Stimulated activated CD8-positive, alpha-beta memory T cell treated with anti-CD3 and anti-CD28 coated beads, Interleukin-15, amount 100 ng/mL, for 24 hours (primary cell): Measurements from ENCODE around the gene ARHGAP42.
"Not testable (repeated sequence)": the region's sequence is repeated elsewhere in the genome, so short reads cannot be mapped to it uniquely, and the experiment has no call there.

ENCODE experiments used
- DNase-seq: peaks from one replicate; pipeline ENCODE4 v3.0.0-alpha.2; 2020; ENCODE audit warnings: low read depth

Gene ARHGAP42

GRCh38 chr11:100726680-100727079, 39.6 kb downstream of the ARHGAP42 start:
- DNase-seq: no peak

- DNase-seq: no peak
Observed at GRCh38 chr11:100727410-100727809, 40.3 kb downstream of the ARHGAP42 start.

- DNase-seq: no peak
Observed at GRCh38 chr11:100730266-100730665, 43.2 kb downstream of the ARHGAP42 start.

GRCh38 chr11:100731471-100731870, 44.4 kb downstream of the ARHGAP42 start:
- no peak for DNase-seq

- no peak for DNase-seq
Observed at GRCh38 chr11:100732949-100733348, 45.9 kb downstream of the ARHGAP42 start.

GRCh38 chr11:100734743-100735527, 47.8 kb downstream of the ARHGAP42 start:
- DNase-seq: no peak

GRCh38 chr11:100735949-100736675, 49.0 kb downstream of the ARHGAP42 start:
- DNase-seq: no peak

GRCh38 chr11:100738701-100739270, 51.7 kb downstream of the ARHGAP42 start:
- DNase-seq: no peak

- no peak for DNase-seq
Observed at GRCh38 chr11:100739666-100740065, 52.6 kb downstream of the ARHGAP42 start.

- no peak for DNase-seq
Observed at GRCh38 chr11:100740440-100740839, 53.4 kb downstream of the ARHGAP42 start.

GRCh38 chr11:100741866-100742625, 55.0 kb downstream of the ARHGAP42 start:
- no peak for DNase-seq

GRCh38 chr11:100746448-100746847, 59.4 kb downstream of the ARHGAP42 start:
- no peak for DNase-seq

- DNase-seq: no peak
Observed at GRCh38 chr11:100748153-100748552, 61.1 kb downstream of the ARHGAP42 start.

GRCh38 chr11:100749887-100750565, 62.9 kb downstream of the ARHGAP42 start:
- not testable (repeated sequence) for DNase-seq

GRCh38 chr11:100750566-100750891, 63.4 kb downstream of the ARHGAP42 start:
- not testable (repeated sequence) for DNase-seq

GRCh38 chr11:100752371-100753171, 65.5 kb downstream of the ARHGAP42 start:
- no peak for DNase-seq

- no peak for DNase-seq
Observed at GRCh38 chr11:100753172-100753543, 66.1 kb downstream of the ARHGAP42 start.

- DNase-seq: no peak
Observed at GRCh38 chr11:100753571-100753970, 66.5 kb downstream of the ARHGAP42 start.

- DNase-seq: no peak
Observed at GRCh38 chr11:100756559-100756958, 69.5 kb downstream of the ARHGAP42 start.

GRCh38 chr11:100757646-100758045, 70.6 kb downstream of the ARHGAP42 start:
- DNase-seq: no peak

- DNase-seq: no peak
Observed at GRCh38 chr11:100759106-100759505, 72.0 kb downstream of the ARHGAP42 start.
